ENCODE measurements around the gene CNPY1. TPM values are rescaled to one million over a fixed set of nuclear protein-coding genes. Genes with fewer than 3 reads are reported as not detected.

CNPY1 gene
- total and polyA plus RNA-seq, 4 donors: not detected

DNA sequence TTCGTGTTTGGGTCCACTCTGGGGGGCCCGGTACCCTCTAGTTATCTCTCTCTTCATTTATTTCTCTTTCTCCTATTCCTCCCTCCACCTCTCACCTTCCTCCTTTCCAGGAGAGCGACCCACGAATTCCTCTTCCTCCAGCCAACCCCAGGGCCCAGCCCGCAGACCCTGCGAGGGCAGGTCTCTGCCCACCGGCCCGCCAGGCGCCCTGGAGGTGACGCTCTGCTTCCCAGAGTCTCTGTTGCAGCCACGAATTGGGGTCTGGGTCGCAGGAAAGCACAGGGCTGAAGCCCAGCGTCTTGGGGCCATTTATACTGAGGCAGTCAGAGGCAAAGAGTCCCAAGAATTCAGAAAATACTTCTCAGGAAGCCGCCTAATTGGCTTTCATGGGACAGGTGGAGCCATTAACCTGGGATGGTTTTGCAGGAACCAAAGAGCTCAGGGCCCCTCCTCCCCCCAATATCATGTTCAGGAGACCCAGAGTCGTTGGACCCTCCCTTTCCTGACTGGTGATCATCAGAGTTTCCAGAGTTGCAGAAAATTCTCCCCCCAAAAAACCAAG, 91.1 kb downstream of the CNPY1 start:
- Histone ChIP-seq H3K36me3 (ENCODE audit: control insufficient read depth in 4 of 4, insufficient read depth in 3 of 4, low read depth in 1 of 4, low read length in 3 of 4) (no peaks in the 10 kb centered on the region), H3K9me3 (ENCODE audit: control insufficient read depth in 4 of 4, low read length in 3 of 4) (no peaks in the 10 kb centered on the region), H3K27me3 (ENCODE audit: control insufficient read depth in 4 of 4, insufficient read depth in 4 of 4, low read length in 3 of 4) (peaks cover 16 to 48% (median 27%) of the 10 kb centered on the region in 4 donors), H3K9ac (ENCODE audit: low read depth in 1 of 2, low read length in 2 of 2) (no peak overlapping the region), H3K4me3 (ENCODE audit: low read depth in 1 of 3, low read length in 3 of 3) (no peak overlapping the region), H3K4me1 (ENCODE audit: control insufficient read depth in 4 of 4, insufficient read depth in 4 of 4, low read length in 3 of 4) (peaks cover 14 to 27% (median 18%) of the 10 kb centered on the region in 4 donors), H3K27ac (ENCODE audit: low read depth in 1 of 2, low read length in 2 of 2) (no peak overlapping the region)
- no peak for TF ChIP-seq FOXA2 (IDR thresholded peaks at IDR 0.05)
- TF ChIP-seq, protein P1, sequence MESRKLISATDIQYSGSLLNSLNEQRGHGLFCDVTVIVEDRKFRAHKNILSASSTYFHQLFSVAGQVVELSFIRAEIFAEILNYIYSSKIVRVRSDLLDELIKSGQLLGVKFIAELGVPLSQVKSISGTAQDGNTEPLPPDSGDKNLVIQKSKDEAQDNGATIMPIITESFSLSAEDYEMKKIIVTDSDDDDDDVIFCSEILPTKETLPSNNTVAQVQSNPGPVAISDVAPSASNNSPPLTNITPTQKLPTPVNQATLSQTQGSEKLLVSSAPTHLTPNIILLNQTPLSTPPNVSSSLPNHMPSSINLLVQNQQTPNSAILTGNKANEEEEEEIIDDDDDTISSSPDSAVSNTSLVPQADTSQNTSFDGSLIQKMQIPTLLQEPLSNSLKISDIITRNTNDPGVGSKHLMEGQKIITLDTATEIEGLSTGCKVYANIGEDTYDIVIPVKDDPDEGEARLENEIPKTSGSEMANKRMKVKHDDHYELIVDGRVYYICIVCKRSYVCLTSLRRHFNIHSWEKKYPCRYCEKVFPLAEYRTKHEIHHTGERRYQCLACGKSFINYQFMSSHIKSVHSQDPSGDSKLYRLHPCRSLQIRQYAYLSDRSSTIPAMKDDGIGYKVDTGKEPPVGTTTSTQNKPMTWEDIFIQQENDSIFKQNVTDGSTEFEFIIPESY (IDR thresholded peaks at IDR 0.05): no peak
- 4% methylated on average over 15 of the region's 15 CpGs for WGBS
- DNase-seq (ENCODE audit: low spot score): no peak

DNA sequence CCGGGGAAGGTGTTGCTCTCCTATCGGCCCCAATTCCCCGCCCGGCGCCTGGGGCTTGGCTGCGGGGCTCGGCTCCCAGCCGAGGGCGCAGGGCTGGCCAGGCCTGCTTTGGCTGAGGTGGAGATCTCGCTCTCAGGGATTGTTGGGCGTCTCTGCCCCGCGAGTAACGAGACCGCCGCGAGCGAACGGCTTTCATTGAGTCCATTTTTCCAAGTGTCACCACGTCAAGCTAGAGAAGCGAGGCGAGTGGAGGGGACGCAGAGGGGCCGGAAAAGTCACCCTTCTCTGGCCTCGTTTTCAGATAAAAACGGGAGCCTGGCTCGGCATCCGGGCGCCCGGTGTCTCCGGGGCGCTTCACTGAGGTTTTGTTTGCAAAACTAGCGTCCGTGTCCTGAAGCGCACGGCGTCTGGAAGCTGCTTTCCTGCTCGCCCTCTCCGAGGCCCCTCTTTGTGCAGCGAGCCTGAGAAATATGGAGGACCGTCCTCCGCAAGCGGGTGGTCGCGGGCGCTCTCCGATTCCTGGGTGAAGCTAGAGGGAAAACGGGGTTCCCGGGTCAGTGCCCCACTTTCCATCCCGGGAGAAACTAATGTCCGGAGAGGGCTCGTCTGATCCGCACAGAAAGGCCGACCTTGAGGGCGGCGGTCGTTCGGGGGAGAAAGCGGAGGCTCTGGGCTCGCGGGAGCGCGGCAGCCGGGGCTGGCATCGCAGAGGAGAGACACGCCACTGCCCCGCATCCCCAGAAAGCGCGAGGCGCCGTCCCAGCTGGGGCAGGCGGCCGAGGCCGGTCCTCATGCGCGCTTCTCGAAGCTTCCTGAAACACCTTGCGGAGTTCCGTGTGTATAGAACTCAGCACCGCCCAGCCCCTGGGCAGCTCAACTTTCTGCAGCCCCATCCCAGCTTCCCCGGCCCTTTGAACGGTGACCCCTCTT, 91.9 kb downstream of the CNPY1 start:
- Histone ChIP-seq H3K4me1 (ENCODE audit: control insufficient read depth in 4 of 4, insufficient read depth in 4 of 4, low read length in 3 of 4) (peaks cover 14 to 33% (median 18%) of the 10 kb centered on the region in 4 donors), H3K36me3 (ENCODE audit: control insufficient read depth in 4 of 4, insufficient read depth in 3 of 4, low read depth in 1 of 4, low read length in 3 of 4) (no peaks in the 10 kb centered on the region), H3K27me3 (ENCODE audit: control insufficient read depth in 4 of 4, insufficient read depth in 4 of 4, low read length in 3 of 4) (peaks cover 21 to 43% (median 26%) of the 10 kb centered on the region in 4 donors), H3K9me3 (ENCODE audit: control insufficient read depth in 4 of 4, low read length in 3 of 4) (no peaks in the 10 kb centered on the region), H3K4me3 (ENCODE audit: low read depth in 1 of 3, low read length in 3 of 3) (no peak overlapping the region), H3K9ac (ENCODE audit: low read depth in 1 of 2, low read length in 2 of 2) (no peak overlapping the region), H3K27ac (ENCODE audit: low read depth in 1 of 2, low read length in 2 of 2) (no peak overlapping the region)
- DNase-seq (ENCODE audit: low spot score): no peak
- no peak for TF ChIP-seq RXRA (IDR thresholded peaks at IDR 0.05)
- no peak for TF ChIP-seq SP1 (IDR thresholded peaks at IDR 0.05)
- TF ChIP-seq FOXA2 (IDR thresholded peaks at IDR 0.05): no peak
- TF ChIP-seq, protein P2, sequence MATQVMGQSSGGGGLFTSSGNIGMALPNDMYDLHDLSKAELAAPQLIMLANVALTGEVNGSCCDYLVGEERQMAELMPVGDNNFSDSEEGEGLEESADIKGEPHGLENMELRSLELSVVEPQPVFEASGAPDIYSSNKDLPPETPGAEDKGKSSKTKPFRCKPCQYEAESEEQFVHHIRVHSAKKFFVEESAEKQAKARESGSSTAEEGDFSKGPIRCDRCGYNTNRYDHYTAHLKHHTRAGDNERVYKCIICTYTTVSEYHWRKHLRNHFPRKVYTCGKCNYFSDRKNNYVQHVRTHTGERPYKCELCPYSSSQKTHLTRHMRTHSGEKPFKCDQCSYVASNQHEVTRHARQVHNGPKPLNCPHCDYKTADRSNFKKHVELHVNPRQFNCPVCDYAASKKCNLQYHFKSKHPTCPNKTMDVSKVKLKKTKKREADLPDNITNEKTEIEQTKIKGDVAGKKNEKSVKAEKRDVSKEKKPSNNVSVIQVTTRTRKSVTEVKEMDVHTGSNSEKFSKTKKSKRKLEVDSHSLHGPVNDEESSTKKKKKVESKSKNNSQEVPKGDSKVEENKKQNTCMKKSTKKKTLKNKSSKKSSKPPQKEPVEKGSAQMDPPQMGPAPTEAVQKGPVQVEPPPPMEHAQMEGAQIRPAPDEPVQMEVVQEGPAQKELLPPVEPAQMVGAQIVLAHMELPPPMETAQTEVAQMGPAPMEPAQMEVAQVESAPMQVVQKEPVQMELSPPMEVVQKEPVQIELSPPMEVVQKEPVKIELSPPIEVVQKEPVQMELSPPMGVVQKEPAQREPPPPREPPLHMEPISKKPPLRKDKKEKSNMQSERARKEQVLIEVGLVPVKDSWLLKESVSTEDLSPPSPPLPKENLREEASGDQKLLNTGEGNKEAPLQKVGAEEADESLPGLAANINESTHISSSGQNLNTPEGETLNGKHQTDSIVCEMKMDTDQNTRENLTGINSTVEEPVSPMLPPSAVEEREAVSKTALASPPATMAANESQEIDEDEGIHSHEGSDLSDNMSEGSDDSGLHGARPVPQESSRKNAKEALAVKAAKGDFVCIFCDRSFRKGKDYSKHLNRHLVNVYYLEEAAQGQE (IDR thresholded peaks at IDR 0.05): no peak
- WGBS: 5% methylated on average over 82 of the region's 82 CpGs

DNA sequence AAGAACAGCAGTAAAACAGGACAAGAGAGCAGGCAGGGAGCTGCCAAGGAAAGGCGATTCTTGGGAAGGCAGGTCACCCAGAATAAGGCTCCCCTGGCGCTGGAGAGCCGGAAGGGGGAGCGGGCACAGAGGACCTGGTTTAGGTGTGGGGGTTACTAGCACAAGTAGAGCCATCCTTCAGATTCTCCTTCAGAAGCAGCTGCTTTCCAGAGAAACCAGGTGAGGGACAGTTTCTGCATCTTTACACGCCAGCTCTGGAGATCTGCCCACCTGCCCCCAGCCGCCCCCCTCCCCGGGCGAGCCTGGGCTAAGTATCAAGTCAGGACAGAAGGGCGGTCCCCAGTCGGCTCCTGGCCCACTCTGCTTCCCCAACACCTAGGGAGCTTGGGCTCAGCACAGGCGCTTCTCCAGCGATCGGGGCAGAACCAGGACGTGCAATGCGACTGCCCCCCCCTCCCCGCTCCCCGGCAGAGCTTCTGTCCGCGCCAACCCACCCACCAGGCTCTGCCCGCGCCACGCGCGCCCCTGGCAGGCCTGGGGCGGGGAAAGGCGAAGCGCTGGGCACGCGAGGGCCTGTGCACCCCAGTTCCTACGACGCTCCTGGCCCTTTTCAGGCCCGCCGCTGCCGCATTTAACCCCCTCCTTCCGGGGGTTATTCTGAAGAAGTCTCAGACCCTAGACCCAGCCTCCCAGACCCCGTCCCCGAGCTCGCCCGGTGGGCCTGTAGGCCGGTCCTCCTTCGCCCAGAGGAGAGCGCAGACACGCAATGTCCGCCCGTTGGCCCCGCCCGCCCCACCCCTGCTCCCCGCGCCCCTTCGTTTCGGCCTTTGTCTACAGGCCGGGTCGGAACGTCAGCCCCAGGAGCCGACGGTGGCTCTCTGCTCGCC, 92.8 kb downstream of the CNPY1 start:
- Histone ChIP-seq H3K9me3 (ENCODE audit: control insufficient read depth in 4 of 4, low read length in 3 of 4) (no peaks in the 10 kb centered on the region), H3K27ac (ENCODE audit: low read depth in 1 of 2, low read length in 2 of 2) (no peak overlapping the region), H3K27me3 (ENCODE audit: control insufficient read depth in 4 of 4, insufficient read depth in 4 of 4, low read length in 3 of 4) (peaks cover 19 to 45% (median 27%) of the 10 kb centered on the region in 4 donors), H3K4me3 (ENCODE audit: low read depth in 1 of 3, low read length in 3 of 3) (no peak overlapping the region), H3K9ac (ENCODE audit: low read depth in 1 of 2, low read length in 2 of 2) (no peak overlapping the region), H3K36me3 (ENCODE audit: control insufficient read depth in 4 of 4, insufficient read depth in 3 of 4, low read depth in 1 of 4, low read length in 3 of 4) (no peaks in the 10 kb centered on the region), H3K4me1 (ENCODE audit: control insufficient read depth in 4 of 4, insufficient read depth in 4 of 4, low read length in 3 of 4) (peaks cover 10 to 33% (median 14%) of the 10 kb centered on the region in 4 donors)
- DNase-seq (ENCODE audit: low spot score): no peak
- WGBS: 5% methylated on average over 57 of the region's 57 CpGs
- TF ChIP-seq, protein P3, sequence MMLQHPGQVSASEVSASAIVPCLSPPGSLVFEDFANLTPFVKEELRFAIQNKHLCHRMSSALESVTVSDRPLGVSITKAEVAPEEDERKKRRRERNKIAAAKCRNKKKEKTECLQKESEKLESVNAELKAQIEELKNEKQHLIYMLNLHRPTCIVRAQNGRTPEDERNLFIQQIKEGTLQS (IDR thresholded peaks at IDR 0.05): no peak
- TF ChIP-seq TAF1 (conservative IDR thresholded peaks at IDR 0.05) (no peak), HNF4A (conservative IDR thresholded peaks at IDR 0.05) (no peak), HNF4G (IDR thresholded peaks at IDR 0.05) (no peak), FOXA2 (IDR thresholded peaks at IDR 0.05) (no peak), RXRA (IDR thresholded peaks at IDR 0.05) (no peak)
- TF ChIP-seq, protein P1 (IDR thresholded peaks at IDR 0.05): no peak
- TF ChIP-seq, protein P4, sequence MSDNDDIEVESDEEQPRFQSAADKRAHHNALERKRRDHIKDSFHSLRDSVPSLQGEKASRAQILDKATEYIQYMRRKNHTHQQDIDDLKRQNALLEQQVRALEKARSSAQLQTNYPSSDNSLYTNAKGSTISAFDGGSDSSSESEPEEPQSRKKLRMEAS (IDR thresholded peaks at IDR 0.05): no peak
